AML-193 (cell line): ENCODE measurements around the gene SDHA.
"Not testable (repeated sequence)": the region's sequence is repeated elsewhere in the genome, so short reads cannot be mapped to it uniquely, and the experiment has no call there.

ENCODE experiments used
- DNase-seq, 2 experiments: peaks; one replicate each; lab custom pipeline; 2025; lab: John Stamatoyannopoulos, UW

Gene SDHA

GRCh38 chr5:300691-301435 is 82.7 kb downstream of the SDHA start:
- not testable (repeated sequence) for DNase-seq

- not testable (repeated sequence) for DNase-seq
Measured at GRCh38 chr5:302416-302815, 84.3 kb downstream of the SDHA start.

GRCh38 chr5:302966-303365 is 84.8 kb downstream of the SDHA start:
- no peak for DNase-seq

GRCh38 chr5:303741-304140 is 85.6 kb downstream of the SDHA start:
- not testable (repeated sequence) for DNase-seq

- no peak for DNase-seq
Measured at GRCh38 chr5:305050-305449, 86.9 kb downstream of the SDHA start.

- DNase-seq = no peak
Measured at GRCh38 chr5:305459-305858, 87.3 kb downstream of the SDHA start.

GRCh38 chr5:306011-306805 is 88.1 kb downstream of the SDHA start:
- no peak for DNase-seq
